Tibial artery (tissue), 4 donors: Measurements from ENCODE around the gene LAMTOR3.
A peak's percentile ranks its signal among the peaks of the same experiment; 100 is the strongest.

ENCODE experiments used
- DNase-seq, 2 donors: peaks; one replicate each; pipeline ENCODE4 v3.0.0-alpha.2; 2019
- H3K27ac ChIP-seq, 2 donors: fragments of 200-600 bp; sonication (generic) in 1 of 2; 1 replicate in 1 of 2; 2 replicates in 1 of 2; pipeline ENCODE4 v1.5.1; 2018 to 2019; ENCODE audit warnings: mild to moderate bottlenecking in 1 of 2
- H3K27me3 ChIP-seq, 2 donors: fragments of 200-600 bp; sonication (generic) in 1 of 2; one replicate each; pipeline versions ENCODE4 v1.5.1 to v1.6.0; 2016 to 2019
- H3K36me3 ChIP-seq, 3 donors: fragments of 200-600 bp; sonication (generic) in 2 of 3; one replicate each; pipeline ENCODE4 v1.5.1; 2016 to 2019; ENCODE audit warnings: mild to moderate bottlenecking in 2 of 3
- H3K4me1 ChIP-seq, 4 donors: fragments of 200-600 bp; sonication (generic) in 2 of 4; 1 replicate in 3 of 4; 2 replicates in 1 of 4; pipeline ENCODE4 v1.5.1; 2016 to 2019
- H3K4me3 ChIP-seq, 2 donors: fragments of 200-600 bp; sonication (generic) in 1 of 2; 1 replicate in 1 of 2; 2 replicates in 1 of 2; pipeline ENCODE4 v1.5.1; 2018 to 2019; ENCODE audit warnings: mild to moderate bottlenecking in 2 of 2
- H3K9me3 ChIP-seq, 3 donors: fragments of 200-600 bp; sonication (generic) in 1 of 3; one replicate each; pipeline ENCODE4 v1.5.1; 2016 to 2019
- CTCF ChIP-seq, 2 experiments: fragments of 200-600 bp in 1 of 2; fragments of 450-650 bp in 1 of 2; IDR thresholded peaks; one replicate each; pipeline ENCODE4 v1.5.1; 2017 to 2019; ENCODE audit warnings: antibody characterized with exemption in 2 of 2, mild to moderate bottlenecking in 1 of 2, moderate library complexity in 1 of 2
- intact Hi-C: fragments of 100-400 bp; cut with DNase I; formaldehyde crosslinking; loops from one replicate; pipeline ENCODE4 v1.15.0; 2023; ENCODE audit warnings: low total_unique reads

Gene LAMTOR3

DNA sequence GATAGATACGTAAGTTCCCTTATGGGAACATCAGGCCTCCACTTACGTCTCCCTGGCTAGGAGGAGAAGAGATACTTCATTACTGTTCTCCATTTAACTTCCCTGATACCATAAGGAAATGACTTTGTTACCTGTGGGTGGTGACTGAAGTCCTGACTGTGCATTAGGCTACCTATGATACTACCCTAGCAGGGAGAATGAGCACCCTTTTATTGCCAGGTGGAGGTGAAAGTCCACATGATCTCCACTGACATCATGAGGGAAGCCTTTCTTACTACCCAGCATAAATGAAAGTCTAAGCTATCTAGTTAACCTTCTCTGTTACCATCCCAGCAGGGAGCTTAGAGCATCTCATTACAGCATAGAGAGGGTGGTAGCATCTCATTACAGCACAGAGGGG, 24.4 kb upstream of the LAMTOR3 start:
- Histone ChIP-seq H3K27me3 (no peaks in the 10 kb centered on the region), H3K4me3 (no peak overlapping the region), H3K27ac (no peak overlapping the region), H3K36me3 (peaks cover 25 to 45% (median 29%) of the 10 kb centered on the region in 3 donors), H3K4me1 (no peaks in the 10 kb centered on the region), H3K9me3 (no peaks in the 10 kb centered on the region)
- no peak for TF ChIP-seq CTCF (IDR thresholded peaks at IDR 0.05)
- intact Hi-C loops: no loop called here
- DNase-seq: no peak

DNA sequence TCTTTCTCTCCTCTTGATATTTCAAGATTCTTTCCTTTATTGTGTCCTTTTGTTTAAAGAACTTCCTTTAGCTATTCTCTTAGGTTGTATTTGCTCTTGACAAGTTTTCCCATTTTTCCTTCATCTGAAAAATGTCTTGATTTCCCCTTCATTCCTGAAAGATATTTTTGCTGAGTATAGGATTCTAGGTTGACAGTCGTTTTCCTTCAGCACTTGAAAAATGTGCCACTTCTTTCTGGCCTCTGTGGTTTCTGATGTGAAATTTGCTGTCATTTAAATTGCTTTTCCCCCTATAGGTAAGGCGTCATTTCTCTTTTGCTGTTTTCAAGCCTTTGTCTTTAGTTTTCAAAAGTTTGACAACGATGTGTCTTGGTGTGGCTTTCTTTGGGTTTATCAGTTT, 23.3 kb upstream of the LAMTOR3 start:
- no peaks in the 10 kb centered on the region for H3K4me1 ChIP-seq
- no peak overlapping the region for H3K27ac ChIP-seq
- intact Hi-C loops: no loop called here
- H3K36me3 ChIP-seq: peaks cover 25 to 37% (median 29%) of the 10 kb centered on the region in 3 donors
- H3K27me3 ChIP-seq: no peaks in the 10 kb centered on the region
- no peak for TF ChIP-seq CTCF (IDR thresholded peaks at IDR 0.05)
- no peaks in the 10 kb centered on the region for H3K9me3 ChIP-seq
- no peak overlapping the region for H3K4me3 ChIP-seq
- DNase-seq: no peak

GRCh38 chr4:99915449-99915848, 21.2 kb upstream of the LAMTOR3 start:
- DNase-seq: no peak
- H3K9me3 ChIP-seq: no peaks in the 10 kb centered on the region
- H3K27ac ChIP-seq: no peak overlapping the region
- peaks cover 25 to 29% (median 29%) of the 10 kb centered on the region in 3 donors for H3K36me3 ChIP-seq
- intact Hi-C loops: no loop called here
- no peak for TF ChIP-seq CTCF (IDR thresholded peaks at IDR 0.05)
- no peaks in the 10 kb centered on the region for H3K4me1 ChIP-seq
- H3K4me3 ChIP-seq: no peak overlapping the region
- H3K27me3 ChIP-seq: no peaks in the 10 kb centered on the region

DNA sequence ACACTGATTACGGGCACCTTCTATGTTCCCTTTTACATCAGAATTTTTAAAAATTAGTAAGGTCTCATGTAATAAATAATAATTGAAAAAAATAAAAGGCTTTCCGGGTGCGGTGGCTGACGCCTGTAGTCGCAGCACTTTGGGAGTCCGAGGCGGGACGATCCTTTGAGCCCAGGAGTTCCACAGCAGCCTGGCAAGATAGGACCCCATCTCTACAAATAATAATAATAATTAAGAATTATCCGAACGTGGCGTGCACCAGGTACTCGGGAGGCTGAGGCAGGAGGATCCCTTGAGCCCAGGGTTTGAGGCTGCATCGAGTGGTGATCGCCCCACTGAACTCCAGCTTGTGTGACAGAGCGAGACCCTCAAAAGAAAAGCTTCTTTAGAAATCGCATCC, 771 bp upstream of the LAMTOR3 start:
- DNase-seq: no peak
- peaks cover 0 to 9% (median 5%) of the 10 kb centered on the region in 3 donors for H3K36me3 ChIP-seq
- peak overlapping the region; percentile 87 to 88 for H3K27ac ChIP-seq
- H3K27me3 ChIP-seq: no peaks in the 10 kb centered on the region
- TF ChIP-seq CTCF (IDR thresholded peaks at IDR 0.05): no peak
- no peaks in the 10 kb centered on the region for H3K9me3 ChIP-seq
- peak overlapping the region; percentile 69 to 82 for H3K4me3 ChIP-seq
- intact Hi-C loops: loop anchor here (5.0 kb wide), 2 partner anchors 52 to 333 kb away; partner anchors contain the start of genes DNAJB14 and TRMT10A
- H3K4me1 ChIP-seq: peaks cover 0 to 36% (median 17%) of the 10 kb centered on the region in 4 donors

DNA sequence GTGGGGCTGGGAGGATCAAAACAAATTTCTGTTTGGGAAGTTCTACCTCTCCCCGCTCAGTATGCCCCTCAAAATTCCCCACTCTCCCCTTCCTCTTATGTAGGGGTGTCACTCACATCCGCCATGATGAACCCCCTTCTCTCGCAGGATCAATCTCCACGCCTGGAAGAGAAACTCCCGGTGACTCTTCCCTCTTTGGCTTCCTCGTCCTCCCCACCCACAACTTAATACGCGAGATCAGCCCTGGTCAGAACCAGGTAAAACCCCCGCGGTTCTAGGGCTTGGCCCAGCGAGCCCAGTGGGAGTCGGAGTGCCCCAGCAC, 427 bp downstream of the LAMTOR3 start:
- no peaks in the 10 kb centered on the region for H3K9me3 ChIP-seq
- H3K4me1 ChIP-seq: peaks cover 0 to 45% (median 17%) of the 10 kb centered on the region in 4 donors
- intact Hi-C loops: loop anchor here (5.0 kb wide), 2 partner anchors 54 to 331 kb away; partner anchors contain the start of genes DNAJB14 and TRMT10A
- peak overlapping the region; percentile 87 to 88 for H3K27ac ChIP-seq
- H3K4me3 ChIP-seq: peak overlapping the region; percentile 69 to 82
- TF ChIP-seq CTCF (IDR thresholded peaks at IDR 0.05): no peak
- H3K27me3 ChIP-seq: no peaks in the 10 kb centered on the region
- no peak for DNase-seq
- peaks cover 0 to 7% (median 0%) of the 10 kb centered on the region in 3 donors for H3K36me3 ChIP-seq

DNA sequence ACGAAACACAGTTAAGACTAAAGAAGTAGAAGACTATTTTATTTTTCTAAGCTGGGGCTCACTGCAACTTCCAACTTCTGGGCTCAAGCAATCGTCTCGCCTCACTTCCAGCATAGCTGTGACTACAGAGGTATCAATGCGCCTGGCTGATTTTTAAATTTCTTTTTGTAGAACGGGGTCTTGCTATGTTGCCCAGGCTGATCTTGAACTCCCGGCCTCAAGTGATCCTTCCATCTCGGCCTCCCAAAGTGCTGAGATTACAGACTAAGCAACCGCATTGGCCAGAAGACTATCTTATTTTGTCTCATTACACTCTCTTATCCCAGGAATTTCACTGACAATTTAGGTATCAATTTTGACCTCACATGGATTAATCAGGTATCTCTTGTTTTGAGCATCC, 1.2 kb downstream of the LAMTOR3 start:
- DNase-seq: no peak
- intact Hi-C loops: loop anchor here (5.0 kb wide), 2 partner anchors 54 to 331 kb away; partner anchors contain the start of genes DNAJB14 and TRMT10A
- Histone ChIP-seq H3K9me3 (no peaks in the 10 kb centered on the region), H3K36me3 (peaks cover 0 to 7% (median 0%) of the 10 kb centered on the region in 3 donors), H3K4me1 (peaks cover 0 to 51% (median 17%) of the 10 kb centered on the region in 4 donors), H3K27me3 (no peaks in the 10 kb centered on the region), H3K27ac (peak overlapping the region in 1 of 2 donors; percentile 88), H3K4me3 (peak overlapping the region; percentile 69 to 82)
- TF ChIP-seq CTCF (IDR thresholded peaks at IDR 0.05): no peak
